HUES6 (cell line): Measurements from ENCODE around the gene CNTNAP5.
"Not testable (repeated sequence)": the region's sequence is repeated elsewhere in the genome, so short reads cannot be mapped to it uniquely, and the experiment has no call there.

Experiments
- H3K27ac ChIP-seq: 2 replicates; pipeline ENCODE4 v1.7.0; 2013; ENCODE audit warnings: low read depth, mild to moderate bottlenecking, low read length, inconsistent platforms
- H3K27me3 ChIP-seq: 2 replicates; pipeline ENCODE4 v1.6.1; 2013; ENCODE audit warnings: low read length; ENCODE audit not compliant: control insufficient read depth, insufficient read depth
- H3K36me3 ChIP-seq: 2 replicates; pipeline ENCODE4 v1.6.1; 2013; ENCODE audit warnings: low read length; ENCODE audit not compliant: control insufficient read depth, insufficient read depth
- H3K4me1 ChIP-seq: 2 replicates; pipeline ENCODE4 v1.6.1; 2013; ENCODE audit warnings: low read length; ENCODE audit not compliant: control insufficient read depth, insufficient read depth
- H3K4me3 ChIP-seq: 2 replicates; pipeline ENCODE4 v1.5.1; 2013; ENCODE audit warnings: low read depth, low read length
- H3K9ac ChIP-seq: one replicate; pipeline ENCODE4 v1.6.1; 2013; ENCODE audit warnings: mild to moderate bottlenecking, low read length
- H3K9me3 ChIP-seq: 2 replicates; pipeline ENCODE4 v1.6.1; 2013; ENCODE audit warnings: low read depth, low read length; ENCODE audit not compliant: control insufficient read depth, insufficient read depth

Gene CNTNAP5

DNA sequence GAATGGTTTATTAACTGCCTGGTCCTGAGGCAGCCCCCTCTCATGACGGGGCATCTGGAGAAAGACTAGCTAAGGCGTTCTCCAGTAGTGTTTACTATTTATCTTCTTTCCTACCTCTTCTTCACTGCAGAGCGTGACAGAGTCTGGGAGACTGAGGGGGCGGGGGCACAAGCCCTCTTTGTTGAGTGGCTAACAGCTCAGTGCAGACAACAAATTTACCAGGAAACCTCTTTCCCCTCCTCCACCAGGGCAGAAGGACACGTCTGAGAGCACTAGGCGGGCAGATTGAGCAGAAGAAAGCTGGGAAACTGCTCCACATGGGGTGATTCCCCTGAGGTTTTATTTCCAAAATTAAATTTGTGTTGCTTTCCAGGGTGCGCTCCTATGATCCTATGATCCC lies 322.1 kb downstream of the CNTNAP5 start:
- no peaks in the 10 kb centered on the region for H3K9me3 ChIP-seq
- H3K9ac ChIP-seq, result no peak overlapping the region
- H3K27me3 ChIP-seq, result no peaks in the 10 kb centered on the region
- H3K4me1 ChIP-seq, result peaks cover 6% of the 10 kb centered on the region
- H3K27ac ChIP-seq, result no peak overlapping the region
- no peaks in the 10 kb centered on the region for H3K36me3 ChIP-seq
- no peak overlapping the region for H3K4me3 ChIP-seq

DNA sequence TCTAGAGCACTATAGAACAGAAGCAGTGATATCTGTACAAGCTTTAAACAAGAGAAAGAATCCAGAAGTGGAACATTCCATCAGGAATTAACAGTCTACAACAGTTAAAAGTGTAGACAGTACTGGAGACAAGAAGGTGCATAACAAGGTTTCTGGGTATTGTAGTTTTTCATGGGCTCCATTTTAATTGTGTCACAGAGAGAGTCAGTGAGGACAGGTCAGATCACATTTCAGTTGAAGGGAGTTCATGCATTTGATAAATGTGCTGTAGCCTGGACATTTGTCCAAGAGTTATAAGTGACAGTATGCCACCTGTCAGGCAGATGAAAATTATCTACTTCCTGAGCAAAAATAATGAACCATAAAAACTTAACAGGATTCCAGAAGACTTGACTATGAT lies 328.6 kb downstream of the CNTNAP5 start:
- no peak overlapping the region for H3K4me3 ChIP-seq
- no peaks in the 10 kb centered on the region for H3K27me3 ChIP-seq
- no peaks in the 10 kb centered on the region for H3K36me3 ChIP-seq
- H3K27ac ChIP-seq, result no peak overlapping the region
- H3K9ac ChIP-seq, result no peak overlapping the region
- H3K9me3 ChIP-seq, result no peaks in the 10 kb centered on the region
- H3K4me1 ChIP-seq, result no peaks in the 10 kb centered on the region

DNA sequence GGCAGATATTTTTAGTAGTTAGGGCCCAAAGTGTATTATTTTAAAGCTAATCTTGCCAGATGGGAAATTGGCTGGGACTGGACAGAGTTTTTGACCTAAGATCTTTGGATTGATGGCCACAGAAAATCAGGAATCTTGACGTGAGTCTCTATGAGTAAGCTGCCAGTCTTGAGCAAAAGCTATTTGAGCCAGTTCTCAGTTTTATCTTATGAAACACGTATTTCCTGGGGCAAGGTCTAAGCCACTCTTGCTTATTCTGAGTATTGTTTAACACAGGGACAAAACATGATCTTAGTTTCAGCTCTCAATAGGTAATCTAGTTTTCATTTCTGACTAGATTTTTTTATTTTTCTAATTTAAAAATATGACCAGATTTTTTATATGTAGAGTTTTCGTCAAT lies 329.4 kb downstream of the CNTNAP5 start:
- Histone ChIP-seq H3K9ac (no peak overlapping the region), H3K27ac (no peak overlapping the region), H3K27me3 (no peaks in the 10 kb centered on the region), H3K4me1 (no peaks in the 10 kb centered on the region), H3K4me3 (no peak overlapping the region), H3K9me3 (no peaks in the 10 kb centered on the region), H3K36me3 (no peaks in the 10 kb centered on the region)

DNA sequence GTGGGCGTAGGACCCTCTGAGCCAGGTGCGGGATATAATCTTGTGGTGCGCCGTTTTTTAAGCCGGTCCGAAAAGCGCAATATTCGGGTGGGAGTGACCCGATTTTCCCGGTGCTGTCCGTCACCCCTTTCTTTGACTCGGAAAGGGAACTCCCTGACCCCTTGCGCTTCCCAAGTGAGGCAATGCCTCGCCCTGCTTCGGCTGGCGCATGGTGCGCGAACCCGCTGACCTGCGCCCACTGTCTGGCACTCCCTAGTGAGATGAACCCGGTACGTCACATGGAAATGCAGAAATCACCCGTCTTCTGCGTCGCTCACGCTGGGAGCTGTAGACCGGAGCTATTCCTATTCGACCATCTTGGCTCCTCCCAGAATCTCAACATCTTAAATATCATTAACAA lies 336.9 kb downstream of the CNTNAP5 start:
- H3K9ac ChIP-seq, H3K27ac ChIP-seq, H3K27me3 ChIP-seq, H3K4me1 ChIP-seq, H3K4me3 ChIP-seq, H3K9me3 ChIP-seq, H3K36me3 ChIP-seq: not testable (repeated sequence)

DNA sequence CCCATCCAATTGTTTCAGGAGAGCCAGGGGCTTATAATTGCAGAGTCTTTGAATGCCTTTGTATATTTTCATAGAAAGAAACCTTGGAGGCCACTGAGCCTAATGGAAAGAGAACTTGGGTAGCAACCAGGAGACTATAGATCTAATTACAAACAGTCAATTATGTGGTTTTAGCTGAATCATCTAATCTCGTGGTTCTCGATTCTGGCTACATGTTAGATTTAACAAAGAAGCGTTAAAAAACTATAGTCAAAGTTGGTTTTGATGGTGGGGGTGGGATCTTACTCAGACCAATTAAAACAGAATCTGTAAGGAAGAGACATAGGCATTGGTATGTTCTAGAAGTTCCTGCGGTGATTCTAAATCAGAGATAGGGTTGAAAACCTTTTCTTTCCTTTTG lies 344.1 kb downstream of the CNTNAP5 start:
- H3K9me3 ChIP-seq, result 0 out of 2 replicates have a peak, but pooled peaks cover 2% of the 10 kb centered on the region

DNA sequence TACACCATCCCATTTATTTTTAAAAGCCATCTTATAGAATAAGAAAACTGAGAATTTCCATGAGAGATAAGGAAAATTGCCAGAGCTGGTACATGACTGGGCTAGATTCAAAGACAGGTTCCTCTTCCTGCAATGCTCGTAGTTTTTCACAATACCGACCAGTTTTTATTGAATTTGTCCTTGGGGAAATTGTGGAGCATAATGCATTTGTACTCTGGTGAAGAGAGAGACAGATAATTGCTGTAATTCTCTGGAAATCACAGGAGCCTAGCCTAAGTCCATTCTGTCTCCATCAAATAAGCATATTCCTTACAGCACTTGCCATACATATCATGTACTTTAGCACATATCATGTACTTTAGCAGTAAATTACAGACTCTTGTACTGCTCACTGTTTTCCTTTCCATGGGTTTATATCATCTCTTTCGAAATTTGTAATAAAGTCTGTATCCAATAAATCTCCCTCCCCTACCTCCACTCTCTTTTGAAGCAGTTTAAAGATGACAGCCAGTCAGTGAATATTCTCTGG lies 355.2 kb downstream of the CNTNAP5 start:
- Histone ChIP-seq H3K4me1 (no peaks in the 10 kb centered on the region), H3K9me3 (no peaks in the 10 kb centered on the region), H3K4me3 (no peak overlapping the region), H3K36me3 (no peaks in the 10 kb centered on the region), H3K9ac (no peak overlapping the region), H3K27ac (no peak overlapping the region), H3K27me3 (no peaks in the 10 kb centered on the region)

More for the DNA sequence above, 344.1 kb downstream of the CNTNAP5 start:
- Histone ChIP-seq H3K27me3 (no peaks in the 10 kb centered on the region), H3K4me3 (no peak overlapping the region), H3K36me3 (no peaks in the 10 kb centered on the region), H3K9ac (no peak overlapping the region), H3K27ac (no peak overlapping the region), H3K4me1 (no peaks in the 10 kb centered on the region)

DNA sequence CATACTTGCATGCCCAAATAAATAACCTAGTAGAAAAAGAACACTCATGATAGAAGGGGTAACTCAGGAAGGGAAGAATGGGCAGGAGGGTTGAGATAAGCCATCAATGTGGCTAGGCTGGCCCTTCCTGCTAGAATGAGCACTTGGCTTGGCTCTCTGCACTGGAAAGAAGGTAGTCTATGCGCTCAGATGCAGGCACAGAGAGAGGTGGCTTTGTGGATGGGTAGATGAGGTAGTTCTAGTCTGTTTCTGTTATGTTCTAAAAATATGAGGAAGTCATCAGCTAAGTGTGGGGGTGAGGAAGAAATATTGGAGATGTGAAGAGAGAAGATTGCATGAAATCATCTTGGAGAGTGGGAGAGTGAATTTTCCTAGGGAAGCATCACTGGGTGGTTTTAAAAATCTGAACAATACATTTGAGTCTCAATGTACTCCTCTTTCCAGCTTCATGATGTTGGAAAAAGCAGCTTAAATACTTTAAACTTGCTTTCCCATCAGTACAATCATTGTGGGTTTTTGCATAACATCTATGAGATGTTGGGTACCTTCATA lies 357.1 kb downstream of the CNTNAP5 start:
- H3K27ac ChIP-seq, result no peak overlapping the region
- no peaks in the 10 kb centered on the region for H3K36me3 ChIP-seq
- no peaks in the 10 kb centered on the region for H3K27me3 ChIP-seq
- no peak overlapping the region for H3K4me3 ChIP-seq
- H3K4me1 ChIP-seq, result no peaks in the 10 kb centered on the region
- no peak overlapping the region for H3K9ac ChIP-seq
- H3K9me3 ChIP-seq, result no peaks in the 10 kb centered on the region

DNA sequence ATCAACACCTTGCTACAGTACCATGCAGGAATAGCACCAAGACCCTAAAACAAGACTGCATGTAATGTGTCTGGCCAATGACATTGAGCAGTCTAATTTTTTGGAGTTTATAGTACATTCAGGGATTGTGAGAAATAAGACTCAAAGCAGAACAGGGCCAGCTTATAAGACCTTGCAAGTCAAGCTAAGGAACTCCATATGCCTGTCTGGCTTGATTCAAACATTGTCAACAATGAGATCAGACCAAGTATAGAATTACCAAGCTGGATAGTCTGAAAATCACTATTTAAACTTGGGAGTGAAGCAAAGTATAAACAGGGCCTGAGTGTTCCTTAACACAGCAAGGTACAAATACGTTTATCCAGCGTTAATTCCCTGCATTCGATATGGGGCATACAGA lies 370.9 kb downstream of the CNTNAP5 start:
- no peak overlapping the region for H3K9ac ChIP-seq
- no peaks in the 10 kb centered on the region for H3K27me3 ChIP-seq
- no peaks in the 10 kb centered on the region for H3K9me3 ChIP-seq
- no peak overlapping the region for H3K4me3 ChIP-seq
- H3K27ac ChIP-seq, result no peak overlapping the region
- no peaks in the 10 kb centered on the region for H3K36me3 ChIP-seq
- H3K4me1 ChIP-seq, result no peaks in the 10 kb centered on the region

DNA sequence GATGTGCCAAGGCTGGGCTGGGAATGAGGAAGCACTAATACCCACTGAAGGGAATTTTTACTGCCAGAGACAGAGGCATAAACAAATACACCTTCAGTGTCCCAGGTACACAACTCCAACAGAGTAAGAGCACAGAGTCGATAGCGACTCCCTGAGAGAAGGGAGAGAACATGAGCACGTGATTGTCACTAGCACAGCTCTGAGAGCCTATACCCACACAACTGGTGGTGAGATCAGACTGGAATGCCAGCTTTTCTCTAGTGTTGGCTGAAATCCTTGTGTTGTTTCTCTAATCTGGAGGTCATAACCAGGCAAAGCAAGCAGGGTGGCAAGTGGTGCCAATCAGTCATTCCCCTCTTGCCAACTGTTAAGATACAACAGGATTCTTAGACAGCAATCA lies 377.2 kb downstream of the CNTNAP5 start:
- Histone ChIP-seq H3K9me3 (no peaks in the 10 kb centered on the region), H3K4me1 (no peaks in the 10 kb centered on the region), H3K36me3 (no peaks in the 10 kb centered on the region), H3K27me3 (no peaks in the 10 kb centered on the region), H3K4me3 (no peak overlapping the region), H3K27ac (no peak overlapping the region), H3K9ac (no peak overlapping the region)

DNA sequence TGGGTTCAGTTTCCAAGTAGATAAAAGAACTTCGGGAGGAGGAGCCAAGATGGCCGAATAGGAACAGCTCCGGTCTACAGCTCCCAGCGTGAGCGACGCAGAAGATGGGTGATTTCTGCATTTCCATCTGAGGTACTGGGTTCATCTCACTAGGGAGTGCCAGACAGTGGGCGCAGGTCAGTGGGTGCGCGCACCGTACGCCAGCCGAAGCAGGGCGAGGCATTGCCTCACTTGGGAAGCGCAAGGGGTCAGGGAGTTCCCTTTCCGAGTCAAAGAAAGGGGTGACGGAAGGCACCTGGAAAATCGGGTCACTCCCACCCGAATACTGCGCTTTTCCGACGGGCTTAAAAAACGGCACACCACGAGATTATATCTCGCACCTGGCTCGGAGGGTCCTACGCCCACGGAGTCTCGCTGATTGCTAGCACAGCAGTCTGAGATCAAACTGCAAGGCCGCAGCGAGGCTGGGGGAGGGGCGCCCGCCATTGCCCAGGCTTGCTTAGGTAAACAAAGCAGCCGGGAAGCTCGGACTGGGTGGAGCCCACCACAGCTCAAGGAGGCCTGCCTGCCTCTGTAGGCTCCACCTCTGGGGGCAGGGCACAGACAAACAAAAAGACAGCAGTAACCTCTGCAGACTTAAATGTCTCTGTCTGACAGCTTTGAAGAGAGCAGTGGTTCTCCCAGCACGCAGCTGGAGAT lies 382.9 kb downstream of the CNTNAP5 start:
- not testable (repeated sequence) for H3K27ac ChIP-seq, H3K4me3 ChIP-seq, H3K9me3 ChIP-seq, H3K9ac ChIP-seq, H3K27me3 ChIP-seq, H3K4me1 ChIP-seq, H3K36me3 ChIP-seq

DNA sequence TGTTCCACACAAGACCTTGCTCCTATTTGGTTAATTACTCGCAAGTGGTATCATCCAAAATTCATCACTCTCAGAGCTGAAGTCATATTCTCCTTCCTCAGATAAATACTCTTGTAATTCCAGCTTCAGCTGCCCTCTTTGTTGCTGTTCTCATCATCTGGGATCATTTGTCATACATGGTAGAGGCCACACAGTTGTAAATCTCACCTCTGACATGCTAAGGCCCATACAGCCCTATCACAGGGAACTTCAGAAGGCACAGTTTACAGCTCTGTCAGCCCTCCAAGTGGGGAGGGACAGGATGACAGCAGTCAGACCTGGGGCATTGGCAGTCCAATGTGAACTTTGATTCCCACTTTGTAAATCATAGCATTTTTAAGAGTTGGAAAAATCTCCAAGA lies 399.0 kb downstream of the CNTNAP5 start:
- Histone ChIP-seq H3K4me3 (no peak overlapping the region), H3K27ac (no peak overlapping the region), H3K36me3 (no peaks in the 10 kb centered on the region), H3K9me3 (no peaks in the 10 kb centered on the region), H3K9ac (no peak overlapping the region), H3K27me3 (no peaks in the 10 kb centered on the region), H3K4me1 (peaks cover 8% of the 10 kb centered on the region; the same call in 1 of the 2 replicates)
